B cell (primary cell): ENCODE results near the gene GPRASP2. TPM values are rescaled to one million over a fixed set of nuclear protein-coding genes. Genes with fewer than 3 reads are reported as not detected.

Experiments used
- ATAC-seq: fragments of 200-7000 bp; cut with Tn5 transposase; one replicate; pipeline ENCODE4 v1.10.0; 2021; ENCODE audit warnings: low read depth, mild to moderate bottlenecking, moderate number of reproducible peaks, moderate library complexity
- CTCF ChIA-PET: fragments of 350-600 bp; sonication (Branson Sonifier 250); formaldehyde crosslinking; loops from one replicate; lab custom pipeline; 2021; ENCODE audit warnings: antibody characterized with exemption, inconsistent platforms; lab: Charles Lee
- POLR2A ChIA-PET: fragments of 350-600 bp; sonication (Branson Sonifier 250); formaldehyde crosslinking; loops from one replicate; lab custom pipeline; 2021; ENCODE audit warnings: antibody characterized with exemption; lab: Charles Lee
- DNase-seq: peaks from one replicate; pipeline ENCODE4 v3.0.0; 2013
- H2AFZ ChIP-seq: 2 replicates; pipeline ENCODE4 v1.6.1; 2012; ENCODE audit warnings: mild to moderate bottlenecking, low read depth, low read length; ENCODE audit not compliant: insufficient read depth, poor library complexity, severe bottlenecking
- H3K27ac ChIP-seq, 2 donors: 1 replicate in 1 of 2; 2 replicates in 1 of 2; pipeline ENCODE4 v1.5.1; 2012 to 2013; ENCODE audit warnings: low read length in 2 of 2, mild to moderate bottlenecking in 2 of 2, moderate library complexity in 1 of 2
- H3K27me3 ChIP-seq, 4 experiments: fragments of 200-600 bp in 1 of 4; sonication (generic) in 1 of 4; replicated peaks in 1 of 4; 1 replicate in 2 of 4; 2 replicates in 2 of 4; pipeline versions ENCODE4 v1.6.1 to v1.7.0; 2013 to 2016; ENCODE audit warnings: low read length in 3 of 4, mild to moderate bottlenecking in 2 of 4, mixed read lengths in 1 of 4, moderate library complexity in 1 of 4; ENCODE audit not compliant: insufficient read depth in 4 of 4, control insufficient read depth in 3 of 4; ENCODE audit errors: control extremely low read depth in 1 of 4
- H3K36me3 ChIP-seq, 2 experiments: replicated peaks in 1 of 2; 1 replicate in 1 of 2; 2 replicates in 1 of 2; pipeline versions ENCODE4 v1.6.1 to v1.7.1; 2013; ENCODE audit warnings: low read length in 1 of 2; ENCODE audit not compliant: insufficient read depth in 2 of 2, control insufficient read depth in 1 of 2; ENCODE audit errors: control extremely low read depth in 1 of 2, extremely low read depth in 1 of 2
- H3K4me1 ChIP-seq, 2 donors: fragments of 200-600 bp in 1 of 2; sonication (generic) in 1 of 2; 1 replicate in 1 of 2; 2 replicates in 1 of 2; pipeline versions ENCODE4 v1.5.1 to v1.6.1; 2013 to 2017; ENCODE audit warnings: low read length in 2 of 2; ENCODE audit not compliant: control insufficient read depth in 2 of 2, insufficient read depth in 2 of 2
- H3K4me2 ChIP-seq: replicated peaks from 2 replicates; pipeline ENCODE3; 2012; ENCODE audit warnings: mild to moderate bottlenecking, low read depth, low read length; ENCODE audit not compliant: poor library complexity, severe bottlenecking
- H3K4me3 ChIP-seq, 5 experiments: fragments of 200-600 bp in 1 of 5; sonication (generic) in 1 of 5; 1 replicate in 3 of 5; 2 replicates in 2 of 5; pipeline versions ENCODE4 v1.5.1 to v1.7.0; 2011 to 2016; ENCODE audit warnings: low read length in 4 of 5, mild to moderate bottlenecking in 4 of 5, low read depth in 2 of 5, control low read depth in 1 of 5, moderate library complexity in 1 of 5; ENCODE audit not compliant: insufficient read depth in 1 of 5; ENCODE audit errors: control extremely low read depth in 1 of 5, extremely low read depth in 1 of 5
- H3K79me2 ChIP-seq: fragments of 200-600 bp; sonication (generic); one replicate; pipeline ENCODE4 v1.6.0; 2016; ENCODE audit warnings: low read length; ENCODE audit not compliant: control insufficient read depth, insufficient read depth
- H3K9ac ChIP-seq: fragments of 200-600 bp; sonication (generic); 2 replicates; pipeline ENCODE4 v1.6.1; 2017; ENCODE audit warnings: mild to moderate bottlenecking, low read length, moderate library complexity
- H3K9me3 ChIP-seq, 3 donors: one replicate each; pipeline versions ENCODE4 v1.6.1 to v1.7.1; 2013; ENCODE audit warnings: low read length in 2 of 3; ENCODE audit not compliant: control insufficient read depth in 2 of 3, insufficient read depth in 1 of 3; ENCODE audit errors: control extremely low read depth in 1 of 3
- H4K20me1 ChIP-seq: 2 replicates; pipeline ENCODE4 v1.6.0; 2012; ENCODE audit warnings: mild to moderate bottlenecking, low read length; ENCODE audit not compliant: insufficient read depth, control insufficient read depth, poor library complexity, severe bottlenecking
- H3K27ac Mint-ChIP-seq: one replicate; pipeline ENCODE4 v1.8.0; 2021; ENCODE audit warnings: mixed read lengths
- H3K27me3 Mint-ChIP-seq: one replicate; pipeline ENCODE4 v1.8.0; 2021; ENCODE audit warnings: mixed read lengths
- H3K4me1 Mint-ChIP-seq: one replicate; pipeline ENCODE4 v1.8.0; 2021; ENCODE audit warnings: mixed read lengths
- H3K4me3 Mint-ChIP-seq: one replicate; pipeline ENCODE4 v1.8.0; 2021; ENCODE audit warnings: mixed read lengths
- H3K9me3 Mint-ChIP-seq: one replicate; pipeline ENCODE4 v1.8.0; 2022; ENCODE audit warnings: mixed read lengths; ENCODE audit not compliant: insufficient read depth
- CTCF ChIP-seq: fragments of 200-600 bp; IDR thresholded peaks from one replicate; pipeline ENCODE4 v1.8.0; 2022; ENCODE audit warnings: antibody characterized with exemption, mild to moderate bottlenecking
- EZH2 ChIP-seq: IDR thresholded peaks from 2 replicates; pipeline ENCODE4 v1.6.1; 2012; ENCODE audit warnings: borderline replicate concordance, low read depth, mild to moderate bottlenecking, moderate library complexity, low read length; ENCODE audit not compliant: insufficient read depth, poor library complexity, severe bottlenecking
- WGBS: methylation state at CpG from one replicate; pipeline ENCODE4 v1.1.5; 2013; ENCODE audit warnings: missing lambda C conversion rate; ENCODE audit not compliant: insufficient coverage; 5-methylcytosine and 5-hydroxymethylcytosine counted together
- intact Hi-C: fragments of 100-400 bp; cut with micrococcal nuclease; formaldehyde crosslinking; loops from one replicate; pipeline ENCODE4 v1.10.0; 2022
- polyA plus RNA-seq: library from polyadenylated mRNA; depleted of rRNA; stranded (reverse); fragments of >200 nt; gene quantifications from 2 replicates; pipeline ENCODE4 v1.2.3, GENCODE V29; 2012
- total RNA-seq, 2 donors: library from RNA; stranded (reverse); fragments of 120-200 nt in 1 of 2; gene quantifications; 1 replicate in 1 of 2; 2 replicates in 1 of 2; pipeline versions ENCODE4 v1.2.3 to v1.2.4, GENCODE V29; 2013 to 2022

GPRASP2 gene
- total and polyA plus RNA-seq, 2 donors (not counting 1 experiment from before 2014, with no cell fraction given): 0.15 to 0.59 TPM

- CTCF ChIA-PET: no interaction called here
Measured at GRCh38 chrX:102723456-102723855, 11.2 kb downstream of the GPRASP2 start.

GRCh38 chrX:102727761-102728160 is 15.5 kb downstream of the GPRASP2 start:
- ChIA-PET POLR2A (no interaction called here), CTCF (no interaction called here)
- WGBS: no CpG with 5 or more reads among the region's 1 CpG
- H3K4me1 ChIP-seq: no peaks in the 10 kb centered on the region
- TF ChIP-seq EZH2 (no peak), CTCF (no peak)
- ATAC-seq: no peak
- Mint-ChIP-seq H3K27ac (no peak overlapping the region), H3K4me1 (no peaks in the 10 kb centered on the region), H3K4me3 (no peak overlapping the region), H3K9me3 (no peaks in the 10 kb centered on the region), H3K27me3 (no peaks in the 10 kb centered on the region)
- H3K9ac ChIP-seq: no peak overlapping the region
- H3K4me3 ChIP-seq: no peak overlapping the region
- no peaks in the 10 kb centered on the region for H3K79me2 ChIP-seq
- no peak for DNase-seq
- no peaks in the 10 kb centered on the region for H3K9me3 ChIP-seq
- no peaks in the 10 kb centered on the region for H4K20me1 ChIP-seq
- H3K27me3 ChIP-seq: no peaks in the 10 kb centered on the region
- no peak overlapping the region for H3K27ac ChIP-seq
- intact Hi-C loops: no loop called here
- no peak overlapping the region for H3K4me2 ChIP-seq
- H2AFZ ChIP-seq: no peak overlapping the region
- H3K36me3 ChIP-seq: no peaks in the 10 kb centered on the region

More at GRCh38 chrX:102723456-102723855, 11.2 kb downstream of the GPRASP2 start:
- no peak overlapping the region for H3K27ac Mint-ChIP-seq
- Histone ChIP-seq H3K9me3 (no peaks in the 10 kb centered on the region), H3K4me1 (peaks cover 0 to 10% of the 10 kb centered on the region in 2 donors), H3K36me3 (no peaks in the 10 kb centered on the region), H3K27ac (no peak overlapping the region), H3K4me2 (no peak overlapping the region), H3K27me3 (no peaks in the 10 kb centered on the region), H3K9ac (no peak overlapping the region), H3K4me3 (no peak overlapping the region), H3K79me2 (no peaks in the 10 kb centered on the region), H2AFZ (no peak overlapping the region), H4K20me1 (no peaks in the 10 kb centered on the region)
- intact Hi-C loops: no loop called here
- no CpG with 5 or more reads among the region's 1 CpG for WGBS
- H3K9me3 Mint-ChIP-seq: no peaks in the 10 kb centered on the region
- peaks cover 10% of the 10 kb centered on the region for H3K4me1 Mint-ChIP-seq
- H3K4me3 Mint-ChIP-seq: no peak overlapping the region
- POLR2A ChIA-PET: no interaction called here
- DNase-seq (no peak), ATAC-seq (no peak)
- H3K27me3 Mint-ChIP-seq: no peaks in the 10 kb centered on the region
- TF ChIP-seq CTCF (no peak), EZH2 (no peak)
